ENCODE measurements around the gene DSC3.

The DSC3 gene

DNA sequence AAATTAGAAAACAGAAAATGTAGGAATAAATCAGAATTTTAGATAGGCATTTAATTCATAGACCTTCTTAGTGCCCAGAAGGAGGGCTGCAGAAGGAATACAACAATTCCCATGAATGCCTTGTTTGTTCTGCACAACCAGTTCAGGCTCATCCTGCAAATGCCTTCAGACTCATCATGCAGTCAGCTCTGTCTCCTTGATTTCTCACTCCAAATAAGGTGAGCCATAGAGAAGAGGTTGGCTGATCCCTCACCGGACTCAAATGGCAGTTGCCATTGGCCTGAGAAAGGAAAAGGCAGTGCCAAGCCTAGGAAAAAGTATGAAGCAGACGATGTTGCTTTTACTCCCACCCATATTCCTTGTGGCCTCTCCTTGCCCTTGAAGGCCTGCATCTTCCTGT, 50.3 kb downstream of the DSC3 start:
- no peak for DNase-seq (ENCODE audit: extremely low read depth, insufficient read length)
- no peak overlapping the region for H3K4me3 ChIP-seq (replicated peaks; ENCODE audit: low read depth, low read length)
- H3K36me3 ChIP-seq (ENCODE audit: control insufficient read depth, insufficient read depth, low read length), result no peaks in the 10 kb centered on the region
- no peaks in the 10 kb centered on the region for H3K27me3 ChIP-seq (replicated peaks; ENCODE audit: control insufficient read depth, insufficient read depth, low read length)
- TF ChIP-seq, protein P1, sequence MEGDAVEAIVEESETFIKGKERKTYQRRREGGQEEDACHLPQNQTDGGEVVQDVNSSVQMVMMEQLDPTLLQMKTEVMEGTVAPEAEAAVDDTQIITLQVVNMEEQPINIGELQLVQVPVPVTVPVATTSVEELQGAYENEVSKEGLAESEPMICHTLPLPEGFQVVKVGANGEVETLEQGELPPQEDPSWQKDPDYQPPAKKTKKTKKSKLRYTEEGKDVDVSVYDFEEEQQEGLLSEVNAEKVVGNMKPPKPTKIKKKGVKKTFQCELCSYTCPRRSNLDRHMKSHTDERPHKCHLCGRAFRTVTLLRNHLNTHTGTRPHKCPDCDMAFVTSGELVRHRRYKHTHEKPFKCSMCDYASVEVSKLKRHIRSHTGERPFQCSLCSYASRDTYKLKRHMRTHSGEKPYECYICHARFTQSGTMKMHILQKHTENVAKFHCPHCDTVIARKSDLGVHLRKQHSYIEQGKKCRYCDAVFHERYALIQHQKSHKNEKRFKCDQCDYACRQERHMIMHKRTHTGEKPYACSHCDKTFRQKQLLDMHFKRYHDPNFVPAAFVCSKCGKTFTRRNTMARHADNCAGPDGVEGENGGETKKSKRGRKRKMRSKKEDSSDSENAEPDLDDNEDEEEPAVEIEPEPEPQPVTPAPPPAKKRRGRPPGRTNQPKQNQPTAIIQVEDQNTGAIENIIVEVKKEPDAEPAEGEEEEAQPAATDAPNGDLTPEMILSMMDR (IDR thresholded peaks at IDR 0.05; ENCODE audit: insufficient read depth, low read length, poor library complexity, severe bottlenecking), result no peak

DNA sequence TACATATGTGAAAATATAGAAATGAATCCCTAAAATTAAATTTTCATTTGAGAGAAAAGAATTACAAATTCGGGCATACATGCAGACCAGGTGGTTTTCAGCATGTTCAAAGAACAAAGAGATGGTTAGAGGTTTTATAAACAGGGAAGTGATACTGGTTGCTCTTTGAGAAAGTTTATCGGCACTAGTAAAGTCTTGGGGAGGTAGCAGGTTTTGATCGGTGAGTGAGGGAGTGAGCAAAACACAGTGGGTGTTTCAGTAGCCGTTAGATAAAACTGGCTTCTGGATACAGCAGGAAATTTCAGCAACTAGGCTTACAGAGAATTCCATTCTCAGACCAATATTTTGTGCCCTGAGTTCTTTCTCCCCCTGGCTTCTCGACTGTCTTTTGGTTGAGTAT, 51.1 kb downstream of the DSC3 start:
- Histone ChIP-seq H3K4me3 (replicated peaks; ENCODE audit: low read depth, low read length) (no peak overlapping the region), H3K36me3 (ENCODE audit: control insufficient read depth, insufficient read depth, low read length) (no peaks in the 10 kb centered on the region), H3K27me3 (replicated peaks; ENCODE audit: control insufficient read depth, insufficient read depth, low read length) (no peaks in the 10 kb centered on the region)
- TF ChIP-seq, protein P1 (IDR thresholded peaks at IDR 0.05; ENCODE audit: insufficient read depth, low read length, poor library complexity, severe bottlenecking), result no peak
- no peak for DNase-seq (ENCODE audit: extremely low read depth, insufficient read length)

DNA sequence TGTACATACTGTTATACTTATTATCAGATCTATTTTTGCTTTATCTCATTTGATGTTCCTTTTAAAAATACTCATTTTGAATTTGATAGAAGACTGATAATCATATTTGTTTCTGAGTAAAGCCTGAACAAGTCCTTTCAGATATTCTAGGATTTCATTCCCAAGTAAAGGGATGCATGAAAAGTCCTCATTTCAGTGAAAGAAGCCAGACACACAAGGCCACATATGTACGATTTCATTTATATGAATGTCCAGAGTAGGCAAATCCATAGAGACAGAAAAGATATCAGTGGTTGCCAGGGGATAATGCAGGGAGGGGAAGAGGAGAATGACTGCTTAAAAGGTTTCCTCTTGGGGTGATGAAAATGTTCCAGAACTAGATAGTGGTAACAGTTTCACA, 53.4 kb downstream of the DSC3 start:
- H3K4me3 ChIP-seq (replicated peaks; ENCODE audit: low read depth, low read length), result no peak overlapping the region
- DNase-seq (ENCODE audit: extremely low read depth, insufficient read length), result no peak
- no peaks in the 10 kb centered on the region for H3K36me3 ChIP-seq (ENCODE audit: control insufficient read depth, insufficient read depth, low read length)
- H3K27me3 ChIP-seq (replicated peaks; ENCODE audit: control insufficient read depth, insufficient read depth, low read length), result no peaks in the 10 kb centered on the region
- TF ChIP-seq, protein P1 (IDR thresholded peaks at IDR 0.05; ENCODE audit: insufficient read depth, low read length, poor library complexity, severe bottlenecking), result no peak

DNA sequence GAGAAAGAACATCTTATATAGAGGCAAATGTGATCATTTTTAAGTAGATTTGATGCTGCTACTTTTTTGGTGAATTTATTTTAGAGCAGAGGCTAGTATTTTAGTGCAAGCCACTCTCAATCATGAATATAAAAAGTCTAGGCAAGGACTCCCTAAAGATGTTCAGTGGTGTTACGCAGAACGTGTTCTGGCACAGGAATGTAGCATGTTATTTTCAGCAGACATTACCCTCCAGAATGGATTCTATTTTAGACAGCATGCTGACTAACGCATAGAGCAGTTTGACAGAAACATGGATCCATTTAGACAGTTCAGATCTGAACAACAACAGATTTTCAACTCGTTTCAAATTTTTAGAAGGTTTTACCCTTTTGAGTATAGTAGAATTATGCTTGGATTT, 54.1 kb downstream of the DSC3 start:
- Histone ChIP-seq H3K4me3 (replicated peaks; ENCODE audit: low read depth, low read length) (no peak overlapping the region), H3K36me3 (ENCODE audit: control insufficient read depth, insufficient read depth, low read length) (no peaks in the 10 kb centered on the region), H3K27me3 (replicated peaks; ENCODE audit: control insufficient read depth, insufficient read depth, low read length) (no peaks in the 10 kb centered on the region)
- TF ChIP-seq, protein P1 (IDR thresholded peaks at IDR 0.05; ENCODE audit: insufficient read depth, low read length, poor library complexity, severe bottlenecking), result no peak
- DNase-seq (ENCODE audit: extremely low read depth, insufficient read length), result no peak

DNA sequence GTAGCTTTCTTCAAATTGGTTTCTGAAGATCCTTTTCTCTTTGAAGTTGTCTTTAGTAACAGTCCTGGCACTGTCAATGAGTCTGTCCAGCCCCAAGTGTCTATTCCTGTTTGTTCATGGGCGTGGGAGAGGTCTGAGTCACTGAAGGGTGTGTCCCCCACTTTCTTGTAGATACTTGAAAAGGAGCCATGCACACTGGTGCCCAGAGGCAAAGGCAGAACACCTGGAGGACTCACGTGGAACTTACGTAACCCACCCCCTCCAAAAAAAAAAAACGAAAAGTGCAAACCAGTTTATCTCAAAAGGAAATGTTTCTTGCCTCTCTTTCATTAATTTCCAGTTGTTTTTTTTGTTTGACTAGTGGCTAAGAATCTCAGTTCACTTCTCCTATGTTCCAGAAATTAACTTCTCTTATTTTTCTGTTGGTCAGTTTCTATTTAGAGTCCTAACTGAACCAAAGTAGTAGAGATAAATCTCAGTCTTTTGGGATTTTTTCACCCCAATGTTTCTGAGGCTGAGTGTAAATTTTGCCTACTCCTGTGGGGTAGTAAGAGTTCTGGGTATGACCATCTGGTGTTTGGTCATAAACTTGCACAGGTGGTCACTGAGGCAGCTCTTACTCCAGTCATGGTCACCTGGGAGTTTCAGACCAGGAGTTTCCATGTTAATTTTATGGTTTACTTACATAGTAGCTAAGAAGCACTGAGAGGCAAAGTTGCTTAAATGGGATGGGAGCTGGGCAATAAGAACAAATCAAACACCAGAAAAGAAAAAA, 54.9 kb downstream of the DSC3 start:
- H3K27me3 ChIP-seq (replicated peaks; ENCODE audit: control insufficient read depth, insufficient read depth, low read length), result no peaks in the 10 kb centered on the region
- DNase-seq (ENCODE audit: extremely low read depth, insufficient read length), result peak; percentile 15
- no peak overlapping the region for H3K4me3 ChIP-seq (replicated peaks; ENCODE audit: low read depth, low read length)
- H3K36me3 ChIP-seq (ENCODE audit: control insufficient read depth, insufficient read depth, low read length), result no peaks in the 10 kb centered on the region
- TF ChIP-seq, protein P1 (IDR thresholded peaks at IDR 0.05; ENCODE audit: insufficient read depth, low read length, poor library complexity, severe bottlenecking), result no peak
